ENCODE results near the gene FADS2.

GRCh38 chr11:61875698-61876097 lies 47.6 kb downstream of the FADS2 start:
- no peak for TF ChIP-seq CTCF (IDR thresholded peaks at IDR 0.05)
- TF ChIP-seq POLR2A (IDR thresholded peaks at IDR 0.05), result no peak
